ENCODE measurements around the gene OR5AP2. TPM values are rescaled to one million over a fixed set of nuclear protein-coding genes. Genes with fewer than 3 reads are reported as not detected.

OR5AP2 gene
- total and polyA plus RNA-seq, 4 donors, result not detected

DNA sequence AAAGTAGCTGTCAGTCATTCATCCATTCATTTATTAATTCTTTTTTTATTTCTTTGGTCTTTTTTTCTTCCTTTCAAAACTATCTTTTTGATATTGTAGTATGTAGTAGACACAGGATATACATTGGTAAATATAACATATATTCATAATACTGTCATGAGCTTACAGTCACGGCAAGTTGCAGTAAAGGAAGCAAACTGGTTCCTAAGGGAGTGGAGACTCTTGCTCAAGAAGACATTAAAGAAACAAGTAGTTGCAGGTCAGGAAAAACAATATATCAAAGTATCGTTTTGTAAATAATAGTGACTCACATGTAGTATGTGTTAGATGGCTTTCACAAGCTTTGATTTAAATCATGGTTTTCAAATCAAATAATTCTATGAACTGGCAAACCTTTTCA, 28.7 kb upstream of the OR5AP2 start:
- no peak overlapping the region for H3K4me3 ChIP-seq (ENCODE audit: low read depth in 1 of 3, low read length in 3 of 3)
- 78% methylated on average over 2 of the region's 2 CpGs for WGBS
- H3K9ac ChIP-seq (ENCODE audit: low read depth in 1 of 2, low read length in 2 of 2), result no peak overlapping the region

GRCh38 chr11:56663386-56663785, 21.1 kb upstream of the OR5AP2 start, which contains the start of gene OR5AR1:
Gene OR5AR1 (plus strand): TSS chr11:56663686. CDS start chr11:56663686, 0 bp downstream.
- Histone ChIP-seq H3K36me3 (ENCODE audit: control insufficient read depth in 4 of 4, insufficient read depth in 3 of 4, low read depth in 1 of 4, low read length in 3 of 4) (no peaks in the 10 kb centered on the region), H3K9me3 (ENCODE audit: control insufficient read depth in 4 of 4, low read length in 3 of 4) (no peaks in the 10 kb centered on the region), H3K9ac (ENCODE audit: low read depth in 1 of 2, low read length in 2 of 2) (no peak within 1 kb of the TSS), H3K4me1 (ENCODE audit: control insufficient read depth in 4 of 4, insufficient read depth in 4 of 4, low read length in 3 of 4) (no peaks in the 10 kb centered on the region), H3K27me3 (ENCODE audit: control insufficient read depth in 4 of 4, insufficient read depth in 4 of 4, low read length in 3 of 4) (peaks cover 0 to 3% (median 0%) of the 10 kb centered on the region in 4 donors), H3K4me3 (ENCODE audit: low read depth in 1 of 3, low read length in 3 of 3) (no peak within 1 kb of the TSS), H3K27ac (ENCODE audit: low read depth in 1 of 2, low read length in 2 of 2) (no peak within 1 kb of the TSS)
- TF ChIP-seq JUND (IDR thresholded peaks at IDR 0.05), result no peak
- no peak for TF ChIP-seq ZBTB33 (IDR thresholded peaks at IDR 0.05)
- TF ChIP-seq FOXA1 (IDR thresholded peaks at IDR 0.05), result no peak
- no peak for TF ChIP-seq YY1 (IDR thresholded peaks at IDR 0.05)
- DNase-seq (ENCODE audit: low spot score), result no peak
- 58% methylated on average over 2 of the region's 2 CpGs for WGBS

More for the DNA sequence above, 28.7 kb upstream of the OR5AP2 start:
- Histone ChIP-seq H3K36me3 (ENCODE audit: control insufficient read depth in 4 of 4, insufficient read depth in 3 of 4, low read depth in 1 of 4, low read length in 3 of 4) (no peaks in the 10 kb centered on the region), H3K9me3 (ENCODE audit: control insufficient read depth in 4 of 4, low read length in 3 of 4) (no peaks in the 10 kb centered on the region), H3K4me1 (ENCODE audit: control insufficient read depth in 4 of 4, insufficient read depth in 4 of 4, low read length in 3 of 4) (no peaks in the 10 kb centered on the region), H3K27ac (ENCODE audit: low read depth in 1 of 2, low read length in 2 of 2) (no peak overlapping the region), H3K27me3 (ENCODE audit: control insufficient read depth in 4 of 4, insufficient read depth in 4 of 4, low read length in 3 of 4) (no peaks in the 10 kb centered on the region)
- DNase-seq (ENCODE audit: low spot score), result no peak
- TF ChIP-seq HNF4A (conservative IDR thresholded peaks at IDR 0.05) (no peak), TAF1 (conservative IDR thresholded peaks at IDR 0.05) (no peak), RXRA (IDR thresholded peaks at IDR 0.05) (no peak), CTCF (IDR thresholded peaks at IDR 0.05; ENCODE audit: low read depth, low read length, missing input control) (no peak), HNF4G (IDR thresholded peaks at IDR 0.05) (no peak)
- TF ChIP-seq, protein P1, sequence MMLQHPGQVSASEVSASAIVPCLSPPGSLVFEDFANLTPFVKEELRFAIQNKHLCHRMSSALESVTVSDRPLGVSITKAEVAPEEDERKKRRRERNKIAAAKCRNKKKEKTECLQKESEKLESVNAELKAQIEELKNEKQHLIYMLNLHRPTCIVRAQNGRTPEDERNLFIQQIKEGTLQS (IDR thresholded peaks at IDR 0.05), result no peak

- Histone ChIP-seq H3K9ac (ENCODE audit: low read depth in 1 of 2, low read length in 2 of 2) (no peak overlapping the region), H3K36me3 (ENCODE audit: control insufficient read depth in 4 of 4, insufficient read depth in 3 of 4, low read depth in 1 of 4, low read length in 3 of 4) (no peaks in the 10 kb centered on the region), H3K9me3 (ENCODE audit: control insufficient read depth in 4 of 4, low read length in 3 of 4) (no peaks in the 10 kb centered on the region), H3K27me3 (ENCODE audit: control insufficient read depth in 4 of 4, insufficient read depth in 4 of 4, low read length in 3 of 4) (peaks cover 0 to 3% (median 0%) of the 10 kb centered on the region in 4 donors), H3K4me3 (ENCODE audit: low read depth in 1 of 3, low read length in 3 of 3) (no peak overlapping the region), H3K27ac (ENCODE audit: low read depth in 1 of 2, low read length in 2 of 2) (no peak overlapping the region), H3K4me1 (ENCODE audit: control insufficient read depth in 4 of 4, insufficient read depth in 4 of 4, low read length in 3 of 4) (no peaks in the 10 kb centered on the region)
- TF ChIP-seq EGR1 (IDR thresholded peaks at IDR 0.05; ENCODE audit: low read depth in 2 of 2) (no peak), JUND (IDR thresholded peaks at IDR 0.05) (no peak), FOXA2 (IDR thresholded peaks at IDR 0.05) (no peak), MAX (IDR thresholded peaks at IDR 0.05) (no peak), SP1 (IDR thresholded peaks at IDR 0.05) (no peak), HNF4A (conservative IDR thresholded peaks at IDR 0.05) (no peak), YY1 (IDR thresholded peaks at IDR 0.05) (no peak), FOXA1 (IDR thresholded peaks at IDR 0.05) (no peak), TAF1 (conservative IDR thresholded peaks at IDR 0.05) (no peak)
- TF ChIP-seq, protein P1 (IDR thresholded peaks at IDR 0.05), result no peak
- TF ChIP-seq, protein P2, sequence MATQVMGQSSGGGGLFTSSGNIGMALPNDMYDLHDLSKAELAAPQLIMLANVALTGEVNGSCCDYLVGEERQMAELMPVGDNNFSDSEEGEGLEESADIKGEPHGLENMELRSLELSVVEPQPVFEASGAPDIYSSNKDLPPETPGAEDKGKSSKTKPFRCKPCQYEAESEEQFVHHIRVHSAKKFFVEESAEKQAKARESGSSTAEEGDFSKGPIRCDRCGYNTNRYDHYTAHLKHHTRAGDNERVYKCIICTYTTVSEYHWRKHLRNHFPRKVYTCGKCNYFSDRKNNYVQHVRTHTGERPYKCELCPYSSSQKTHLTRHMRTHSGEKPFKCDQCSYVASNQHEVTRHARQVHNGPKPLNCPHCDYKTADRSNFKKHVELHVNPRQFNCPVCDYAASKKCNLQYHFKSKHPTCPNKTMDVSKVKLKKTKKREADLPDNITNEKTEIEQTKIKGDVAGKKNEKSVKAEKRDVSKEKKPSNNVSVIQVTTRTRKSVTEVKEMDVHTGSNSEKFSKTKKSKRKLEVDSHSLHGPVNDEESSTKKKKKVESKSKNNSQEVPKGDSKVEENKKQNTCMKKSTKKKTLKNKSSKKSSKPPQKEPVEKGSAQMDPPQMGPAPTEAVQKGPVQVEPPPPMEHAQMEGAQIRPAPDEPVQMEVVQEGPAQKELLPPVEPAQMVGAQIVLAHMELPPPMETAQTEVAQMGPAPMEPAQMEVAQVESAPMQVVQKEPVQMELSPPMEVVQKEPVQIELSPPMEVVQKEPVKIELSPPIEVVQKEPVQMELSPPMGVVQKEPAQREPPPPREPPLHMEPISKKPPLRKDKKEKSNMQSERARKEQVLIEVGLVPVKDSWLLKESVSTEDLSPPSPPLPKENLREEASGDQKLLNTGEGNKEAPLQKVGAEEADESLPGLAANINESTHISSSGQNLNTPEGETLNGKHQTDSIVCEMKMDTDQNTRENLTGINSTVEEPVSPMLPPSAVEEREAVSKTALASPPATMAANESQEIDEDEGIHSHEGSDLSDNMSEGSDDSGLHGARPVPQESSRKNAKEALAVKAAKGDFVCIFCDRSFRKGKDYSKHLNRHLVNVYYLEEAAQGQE (IDR thresholded peaks at IDR 0.05), result no peak
- WGBS, result 17% methylated on average over 3 of the region's 3 CpGs
- DNase-seq (ENCODE audit: low spot score), result no peak
Observed at GRCh38 chr11:56659755-56660154, 17.5 kb upstream of the OR5AP2 start.

Measured in liver (tissue), 9 donors.